ENCODE measurements around the gene ZNF236. TPM values are rescaled to one million over a fixed set of nuclear protein-coding genes. Genes with fewer than 3 reads are reported as not detected.

Gene ZNF236
- total RNA-seq, 4 donors from 2014 or later: 13.4 to 38.0 (median 15.1) TPM

DNA sequence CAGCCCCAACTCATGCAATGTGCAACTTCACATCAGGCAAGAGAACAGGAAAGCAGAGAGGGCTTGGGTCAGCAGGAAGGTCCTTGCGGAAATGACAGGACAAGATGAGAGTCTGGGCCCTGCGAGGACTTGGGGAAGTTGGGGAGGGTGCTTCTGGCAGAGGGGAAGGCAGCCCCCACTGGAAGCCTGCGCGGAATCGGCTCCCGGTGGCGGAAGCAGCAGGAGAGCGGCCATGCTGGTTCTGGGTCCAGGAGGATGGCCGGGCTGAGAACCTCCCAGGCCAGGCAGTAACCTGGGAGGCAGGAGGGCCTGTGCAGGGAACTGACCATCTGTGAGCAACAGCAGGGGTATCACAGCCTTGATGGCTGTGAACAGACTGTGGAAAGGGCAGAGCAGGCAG lies 197.3 kb downstream of the ZNF236 start:
- Histone ChIP-seq H3K9me3 (no peaks in the 10 kb centered on the region), H3K4me3 (no peak overlapping the region), H3K27me3 (no peaks in the 10 kb centered on the region), H3K4me1 (no peaks in the 10 kb centered on the region), H3K36me3 (peaks cover 13% of the 10 kb centered on the region), H3K27ac (no peak overlapping the region)
- DNase-seq (ENCODE audit: low spot score in 2 of 2): no peak
- 89% methylated on average over 9 of the region's 9 CpGs for WGBS
- TF ChIP-seq EP300 (IDR thresholded peaks at IDR 0.05) (no peak), POLR2AphosphoS5 (IDR thresholded peaks at IDR 0.05) (no peak), POLR2A (IDR thresholded peaks at IDR 0.05) (no peak)
- TF ChIP-seq, protein P1, sequence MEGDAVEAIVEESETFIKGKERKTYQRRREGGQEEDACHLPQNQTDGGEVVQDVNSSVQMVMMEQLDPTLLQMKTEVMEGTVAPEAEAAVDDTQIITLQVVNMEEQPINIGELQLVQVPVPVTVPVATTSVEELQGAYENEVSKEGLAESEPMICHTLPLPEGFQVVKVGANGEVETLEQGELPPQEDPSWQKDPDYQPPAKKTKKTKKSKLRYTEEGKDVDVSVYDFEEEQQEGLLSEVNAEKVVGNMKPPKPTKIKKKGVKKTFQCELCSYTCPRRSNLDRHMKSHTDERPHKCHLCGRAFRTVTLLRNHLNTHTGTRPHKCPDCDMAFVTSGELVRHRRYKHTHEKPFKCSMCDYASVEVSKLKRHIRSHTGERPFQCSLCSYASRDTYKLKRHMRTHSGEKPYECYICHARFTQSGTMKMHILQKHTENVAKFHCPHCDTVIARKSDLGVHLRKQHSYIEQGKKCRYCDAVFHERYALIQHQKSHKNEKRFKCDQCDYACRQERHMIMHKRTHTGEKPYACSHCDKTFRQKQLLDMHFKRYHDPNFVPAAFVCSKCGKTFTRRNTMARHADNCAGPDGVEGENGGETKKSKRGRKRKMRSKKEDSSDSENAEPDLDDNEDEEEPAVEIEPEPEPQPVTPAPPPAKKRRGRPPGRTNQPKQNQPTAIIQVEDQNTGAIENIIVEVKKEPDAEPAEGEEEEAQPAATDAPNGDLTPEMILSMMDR (IDR thresholded peaks at IDR 0.05): no peak

All from suprapubic skin (tissue), 4 donors.